Measurements from ENCODE around the gene PEPD.

Gene PEPD

DNA sequence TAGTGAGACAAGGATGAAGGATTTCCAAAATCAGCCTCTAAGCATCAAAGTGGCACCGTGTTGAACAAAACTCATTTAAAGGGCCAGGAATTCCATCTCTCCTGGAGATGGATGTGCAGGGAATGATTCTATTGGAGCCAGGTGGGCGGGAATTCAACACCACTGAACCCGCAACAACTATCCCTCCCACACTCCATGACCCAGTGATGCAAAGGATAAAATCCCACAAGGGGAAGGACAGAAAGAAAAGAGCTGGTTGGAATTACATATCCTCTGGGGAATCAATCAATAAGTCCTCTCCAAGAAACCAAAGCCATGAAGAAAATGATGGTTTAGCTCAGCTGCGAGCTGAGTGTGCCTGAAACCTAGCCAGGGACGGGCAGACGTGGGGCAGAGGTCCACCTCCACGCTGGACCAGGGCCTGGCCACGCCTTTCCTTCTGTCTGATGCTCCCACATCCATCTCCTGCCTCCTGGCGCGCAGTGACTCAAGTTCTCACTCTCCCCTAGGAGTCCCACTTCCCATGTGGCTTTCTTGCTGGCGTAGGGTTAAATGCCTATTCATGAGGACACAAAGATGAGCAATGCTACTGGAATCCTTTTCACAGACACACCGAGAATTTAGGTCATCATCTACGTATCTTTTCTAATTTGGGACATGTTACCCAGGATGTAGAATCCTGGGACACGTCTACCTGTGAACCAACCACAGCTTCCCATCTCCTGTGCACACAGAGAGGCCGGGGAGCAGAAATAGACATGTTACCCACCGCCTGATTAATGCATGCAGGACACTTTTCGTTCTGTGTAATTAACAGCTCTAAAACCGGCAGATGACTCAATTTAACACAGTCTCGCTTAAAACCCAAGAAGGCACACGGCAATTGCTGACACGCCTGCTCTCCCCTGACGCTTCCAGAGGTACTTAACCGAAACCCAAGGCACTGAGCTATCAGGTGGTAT, 48.6 kb downstream of the PEPD start:
- DNase-seq (ENCODE audit: low spot score) = peak; percentile 92

DNA sequence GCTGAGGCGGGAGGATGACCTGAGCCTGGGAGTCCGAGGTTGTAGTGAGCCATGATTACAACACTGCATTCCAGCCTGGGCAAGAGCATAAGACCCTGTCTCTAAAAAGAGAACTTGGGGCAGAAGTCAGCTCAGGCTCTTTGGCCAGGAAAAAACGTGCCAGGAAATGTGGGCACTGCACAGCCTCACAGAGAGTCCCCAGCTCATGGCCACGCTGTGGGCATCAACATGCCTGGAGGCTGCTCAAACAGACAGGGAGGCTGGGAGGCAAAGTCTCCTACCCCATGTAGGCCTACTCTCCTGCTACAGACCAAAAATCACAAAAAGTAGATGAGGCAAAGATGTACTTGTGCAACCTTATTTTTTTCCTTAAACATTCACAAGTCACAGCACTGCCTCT, 49.4 kb downstream of the PEPD start:
- DNase-seq (ENCODE audit: low spot score) = no peak

DNA sequence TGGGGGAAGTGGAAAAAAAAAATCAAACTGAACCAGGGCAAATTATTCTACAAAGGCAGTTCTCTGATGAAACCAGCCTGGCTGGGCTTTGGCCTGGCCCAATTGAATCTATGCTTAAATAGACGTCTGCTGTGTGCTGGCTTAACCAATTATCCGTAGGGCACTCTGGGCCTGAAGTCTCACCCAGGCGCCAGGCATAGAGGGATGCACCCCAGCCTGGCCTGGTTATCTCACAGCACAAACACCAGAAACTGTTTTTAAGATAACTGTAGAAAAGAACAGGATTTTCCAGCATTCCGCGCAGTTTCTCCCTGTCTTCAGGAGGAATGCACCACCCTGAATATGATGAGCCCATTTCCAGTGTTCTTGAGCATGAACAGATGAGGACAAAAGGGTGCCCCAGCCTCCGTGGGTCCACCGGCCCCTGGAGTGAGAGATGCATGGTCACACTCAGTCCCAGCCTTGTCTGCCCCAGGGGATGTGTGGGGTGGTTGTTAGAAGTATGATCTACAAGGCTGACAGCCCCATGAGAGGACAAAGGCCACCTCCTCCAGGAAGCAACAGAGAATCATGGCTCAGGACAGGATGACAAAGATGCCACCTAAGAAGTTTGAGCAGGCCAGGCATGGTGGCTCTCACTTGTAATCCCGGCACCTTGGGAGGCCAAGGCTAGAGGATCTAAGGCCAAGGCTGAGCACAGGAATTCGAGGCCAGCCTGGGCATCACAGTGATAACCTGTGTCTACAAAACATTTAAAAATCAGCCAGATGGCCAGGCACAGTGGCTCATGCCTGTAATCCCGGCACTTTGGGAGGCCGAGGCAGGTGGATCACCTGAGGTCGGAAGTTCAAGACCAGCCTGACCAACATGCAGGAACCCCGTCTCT, 50.2 kb downstream of the PEPD start:
- DNase-seq (ENCODE audit: low spot score) = no peak

DNA sequence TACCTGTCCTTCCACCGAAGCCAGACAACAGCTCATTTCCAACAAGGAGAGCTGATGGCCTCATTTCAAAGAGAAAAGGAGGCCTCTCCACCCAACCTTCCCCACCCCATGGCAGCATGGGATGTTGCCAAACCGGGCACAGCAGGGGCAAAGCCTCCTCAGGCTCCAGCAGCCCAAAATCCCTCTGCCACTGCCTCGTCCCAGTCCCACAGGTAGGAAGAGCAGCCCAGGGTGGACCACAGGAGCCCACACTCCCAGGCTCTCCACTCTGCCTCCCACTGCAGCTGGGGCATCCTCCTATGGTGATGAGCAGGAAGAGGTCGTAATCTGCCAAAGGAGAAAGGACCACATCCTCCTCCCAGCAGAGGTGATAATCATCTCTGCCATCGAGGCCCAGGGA, 50.9 kb downstream of the PEPD start:
- no peak for DNase-seq (ENCODE audit: low spot score)

DNA sequence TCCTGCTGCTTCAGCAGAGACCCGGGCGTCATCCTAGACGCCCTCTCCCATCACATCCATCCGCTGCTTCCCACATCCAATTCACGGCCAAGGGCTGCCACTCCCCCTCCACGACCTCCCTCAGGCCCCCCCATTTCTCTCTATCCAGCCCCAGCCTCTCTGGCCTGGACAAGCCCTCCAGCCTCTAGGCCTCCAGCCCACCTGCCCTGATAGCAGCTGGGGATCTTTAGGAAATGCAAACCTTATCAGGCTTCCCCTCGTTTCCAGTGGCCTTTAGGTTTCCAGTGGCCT, 51.6 kb downstream of the PEPD start:
- DNase-seq (ENCODE audit: low spot score) = no peak

DNA sequence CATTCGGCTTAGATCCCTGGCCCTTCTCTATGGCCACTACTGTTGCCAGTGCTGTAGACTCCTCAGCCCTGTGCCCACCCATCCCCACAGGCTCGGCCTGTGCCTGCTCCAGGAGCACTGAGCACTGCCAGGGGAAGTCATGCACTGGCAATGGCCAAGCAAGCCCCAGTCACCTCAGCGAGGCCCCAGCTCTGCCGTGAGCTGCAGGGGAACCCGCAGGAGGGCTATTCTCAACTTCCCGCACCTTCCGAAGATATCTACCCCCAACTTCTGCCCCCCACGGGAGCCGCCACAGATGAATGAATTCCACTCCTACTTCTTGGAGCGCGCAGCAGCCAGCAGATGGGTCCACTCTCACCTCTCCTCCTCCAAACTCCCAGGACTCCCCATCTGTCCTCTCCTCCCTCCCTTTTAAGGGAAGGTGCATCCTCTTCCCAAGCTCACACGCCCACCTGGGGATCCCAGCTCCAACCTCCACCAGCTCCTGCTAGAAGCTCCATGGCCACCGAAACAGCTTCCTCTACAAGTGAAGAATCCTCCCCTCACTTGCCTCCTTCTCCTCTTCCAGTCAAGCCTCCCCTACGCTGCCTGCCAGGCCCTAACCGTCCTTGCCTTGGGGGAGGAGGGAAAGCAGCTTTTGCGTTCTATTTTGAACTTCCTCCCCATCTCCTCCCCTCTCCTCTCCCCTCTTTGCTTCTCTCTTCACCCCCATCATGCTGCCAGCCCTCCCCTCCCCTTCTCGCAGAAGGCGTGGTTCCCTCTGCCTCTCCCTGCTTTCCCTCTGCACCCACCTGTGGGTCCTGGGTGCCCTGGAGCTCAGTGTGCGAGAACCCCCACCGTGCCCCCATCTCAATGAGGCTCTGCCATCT, 52.2 kb downstream of the PEPD start:
- DNase-seq (ENCODE audit: low spot score) = no peak

DNA sequence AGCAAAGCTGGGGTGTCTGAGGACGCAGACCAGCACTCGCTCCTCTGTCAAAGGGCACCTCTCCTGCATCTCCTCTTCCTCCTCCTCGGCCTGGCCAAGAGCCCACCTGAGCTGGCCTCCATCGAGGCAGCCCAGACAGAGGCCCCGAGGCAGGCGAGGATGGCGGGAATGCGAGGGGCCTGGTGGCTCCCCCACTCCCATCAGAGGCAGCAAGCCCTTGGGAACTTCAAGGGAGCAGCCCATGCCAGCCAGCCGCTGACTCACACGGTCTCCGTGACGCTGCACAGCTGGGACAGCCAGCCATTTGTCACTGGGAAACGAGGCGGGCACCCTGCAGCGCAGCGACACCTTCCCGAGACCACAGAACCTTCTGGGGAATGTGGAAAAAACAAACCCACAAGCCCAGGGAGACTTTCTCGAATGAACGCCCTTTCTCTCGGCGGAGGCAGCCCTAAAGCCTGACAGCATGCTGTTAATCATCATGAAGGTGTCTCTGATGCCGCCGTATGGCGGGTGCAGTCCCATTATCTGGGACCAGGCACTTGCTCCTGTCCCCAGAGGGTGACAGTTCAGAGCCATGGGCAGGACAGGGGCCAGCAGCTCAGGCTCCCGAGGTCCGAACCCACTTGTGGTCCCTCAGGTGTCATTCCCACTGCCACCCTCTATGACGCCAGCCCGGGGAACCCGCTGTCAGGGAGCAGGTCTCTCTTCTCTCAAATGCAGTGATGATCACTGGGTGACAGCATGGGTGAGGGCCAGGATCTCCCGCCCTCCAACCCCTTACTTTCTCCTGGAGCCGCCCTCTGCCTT, 53.0 kb downstream of the PEPD start:
- DNase-seq (ENCODE audit: low spot score) = peak; percentile 48

DNA sequence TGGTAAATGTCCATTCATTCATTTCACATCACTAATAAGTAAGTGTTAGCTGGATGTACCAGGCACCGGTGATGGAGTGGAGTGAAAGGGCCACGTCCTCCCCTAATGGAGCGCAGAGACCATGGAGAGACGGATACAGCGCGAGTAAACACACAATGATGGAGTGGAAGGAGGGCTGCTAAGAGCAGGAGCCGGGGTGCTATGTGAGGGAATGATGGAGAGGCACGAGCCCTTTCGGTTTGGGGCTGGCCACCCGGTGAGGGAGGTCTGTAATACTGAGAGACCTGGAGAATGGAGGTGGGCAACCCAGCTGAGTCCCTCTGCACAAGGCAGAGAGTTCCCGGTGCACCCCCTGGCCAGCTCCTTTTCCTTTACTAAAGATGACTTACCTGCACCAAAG, 53.7 kb downstream of the PEPD start:
- DNase-seq (ENCODE audit: low spot score) = no peak

DNA sequence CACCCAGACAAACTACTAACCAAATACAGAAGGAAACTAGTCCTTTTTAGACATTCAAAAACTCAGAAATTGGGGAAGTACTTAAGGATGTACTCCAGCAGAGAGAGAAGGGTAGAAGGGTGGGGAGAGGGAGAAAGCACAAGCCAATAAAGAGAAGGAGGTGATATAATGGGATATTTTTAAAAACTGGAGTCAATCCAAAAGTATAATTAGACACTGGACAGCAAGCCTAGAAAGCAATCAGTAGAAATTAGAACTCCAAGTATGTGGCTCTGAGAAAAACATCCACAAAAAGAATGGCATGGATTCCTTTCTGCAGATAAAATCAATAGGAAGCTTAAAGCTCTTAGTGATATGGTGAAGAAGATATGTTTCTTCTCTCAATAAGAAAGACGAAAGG, 55.8 kb downstream of the PEPD start:
- DNase-seq (ENCODE audit: low spot score) = no peak

DNA sequence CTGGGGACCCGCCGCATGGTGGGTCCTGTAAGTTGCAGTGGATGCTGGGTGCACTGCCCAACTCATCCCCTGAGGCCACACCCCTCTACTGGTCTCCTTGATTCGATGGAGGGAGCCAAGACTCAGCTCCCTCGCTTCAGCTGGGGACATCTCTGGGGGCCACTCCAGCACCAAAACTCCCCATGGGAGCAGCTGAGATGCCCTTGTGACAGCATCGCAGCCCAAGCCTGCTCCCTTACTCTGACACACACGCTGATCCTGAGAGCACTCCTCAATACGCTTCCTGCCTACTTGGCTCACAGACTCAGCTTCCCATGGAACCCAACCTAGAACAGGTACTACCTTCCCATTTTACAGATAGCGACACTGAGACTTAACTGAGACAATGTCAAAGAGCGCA, 56.2 kb downstream of the PEPD start:
- no peak for DNase-seq (ENCODE audit: low spot score)

DNA sequence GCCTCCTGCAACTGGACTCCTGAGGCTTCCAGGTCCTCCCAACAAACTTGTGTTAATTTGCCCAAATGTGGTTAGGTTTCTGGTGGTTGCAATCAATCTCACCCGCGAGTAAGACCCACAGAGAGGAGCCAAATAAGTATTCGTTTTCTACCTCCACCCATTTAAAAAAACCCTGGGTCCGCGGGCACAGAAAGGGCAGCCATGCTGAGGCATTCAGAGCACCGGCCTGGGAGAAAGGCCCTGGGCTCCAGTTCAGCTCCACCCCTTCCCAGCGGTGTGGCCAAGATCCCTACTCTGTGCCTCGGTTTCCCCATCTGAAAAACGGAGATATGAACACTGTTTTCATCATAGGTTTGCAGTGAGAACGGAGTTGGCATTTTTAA, 56.9 kb downstream of the PEPD start:
- DNase-seq (ENCODE audit: low spot score) = no peak

DNA sequence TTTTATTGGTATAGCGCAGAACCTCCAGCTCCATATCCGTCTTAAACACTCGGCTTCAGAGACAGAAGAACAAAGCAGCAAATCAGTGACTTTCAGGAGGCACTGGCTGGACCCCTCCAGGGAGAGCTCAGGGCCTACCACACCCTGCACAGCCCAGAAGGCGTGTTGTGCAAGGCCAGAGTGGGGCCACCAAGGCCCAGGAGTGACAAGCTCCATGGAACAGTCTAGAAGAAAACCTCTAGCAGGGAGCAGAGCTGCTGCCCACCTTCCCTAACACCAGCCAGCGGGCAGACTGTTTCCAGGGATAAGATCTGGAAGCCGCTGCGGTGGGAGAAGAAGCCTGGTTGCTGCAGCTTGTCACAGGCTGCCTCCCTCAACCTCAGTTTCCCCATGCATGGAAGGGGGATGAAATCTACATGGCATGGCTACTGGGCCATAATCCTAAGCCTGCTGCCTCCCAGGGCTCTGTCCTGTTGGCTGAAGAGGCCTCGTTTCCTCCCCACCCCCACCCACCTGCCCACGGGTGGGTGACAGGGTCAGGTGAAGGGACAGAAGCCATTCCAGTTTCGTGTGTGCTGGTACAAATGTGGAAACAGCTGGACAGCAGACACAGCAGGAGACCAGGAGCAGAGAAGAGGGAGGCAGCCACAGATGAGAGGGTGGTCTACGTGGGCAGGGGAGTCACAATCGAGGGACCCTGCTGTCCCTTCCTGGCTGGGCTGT, 57.4 kb downstream of the PEPD start:
- no peak for DNase-seq (ENCODE audit: low spot score)

DNA sequence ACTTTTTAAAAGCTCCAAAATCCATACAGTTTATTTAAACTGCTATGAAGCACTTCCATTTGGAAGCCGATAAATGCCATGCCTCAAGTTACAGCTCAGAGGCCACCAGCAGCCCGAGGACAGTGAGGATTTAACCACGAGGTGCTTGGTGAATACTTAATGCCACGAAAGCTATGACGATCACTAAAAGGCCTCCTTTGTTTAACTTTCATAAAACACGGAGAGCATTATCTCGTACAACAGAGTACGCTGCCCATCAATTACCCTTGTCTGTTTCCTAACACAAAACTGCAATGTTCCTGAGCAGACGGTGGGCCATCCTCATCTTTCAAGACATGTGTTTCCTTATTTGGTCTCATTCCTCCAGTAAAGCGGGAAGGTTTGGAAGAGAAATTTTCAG, 58.4 kb downstream of the PEPD start:
- no peak for DNase-seq (ENCODE audit: low spot score)

DNA sequence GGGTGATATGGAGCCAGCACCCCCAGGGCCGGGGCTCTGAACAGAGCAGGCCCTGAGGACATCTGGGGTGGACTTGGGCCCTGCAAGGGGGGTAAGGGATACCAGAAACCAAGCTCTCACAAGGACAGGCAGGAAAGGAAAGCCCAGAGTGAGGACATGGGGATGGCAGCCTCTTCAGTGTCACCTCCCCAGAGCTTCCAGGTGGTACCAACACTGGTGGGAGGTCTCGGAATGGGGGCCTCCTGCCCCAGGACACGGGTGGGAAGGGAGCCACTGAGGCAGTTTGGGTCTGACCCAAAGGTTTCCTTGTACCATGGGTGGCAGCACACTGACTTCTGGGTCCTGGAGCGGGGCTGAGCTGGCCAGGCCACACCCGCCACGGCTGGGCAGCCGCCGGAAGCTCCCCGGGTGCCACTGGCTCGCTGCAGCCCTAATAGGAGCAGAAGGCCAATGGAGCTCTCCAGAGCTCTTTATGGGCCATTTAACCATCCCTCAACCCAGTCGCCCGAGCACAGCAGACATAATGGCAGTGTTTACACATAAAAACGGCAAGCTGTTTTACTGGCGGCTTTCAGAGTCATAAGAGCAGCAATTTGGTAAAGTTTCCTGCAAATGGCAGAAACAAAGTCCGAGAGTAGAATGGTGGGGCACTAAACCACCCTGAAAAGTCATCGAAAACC, 59.3 kb downstream of the PEPD start:
- no peak for DNase-seq (ENCODE audit: low spot score)

DNA sequence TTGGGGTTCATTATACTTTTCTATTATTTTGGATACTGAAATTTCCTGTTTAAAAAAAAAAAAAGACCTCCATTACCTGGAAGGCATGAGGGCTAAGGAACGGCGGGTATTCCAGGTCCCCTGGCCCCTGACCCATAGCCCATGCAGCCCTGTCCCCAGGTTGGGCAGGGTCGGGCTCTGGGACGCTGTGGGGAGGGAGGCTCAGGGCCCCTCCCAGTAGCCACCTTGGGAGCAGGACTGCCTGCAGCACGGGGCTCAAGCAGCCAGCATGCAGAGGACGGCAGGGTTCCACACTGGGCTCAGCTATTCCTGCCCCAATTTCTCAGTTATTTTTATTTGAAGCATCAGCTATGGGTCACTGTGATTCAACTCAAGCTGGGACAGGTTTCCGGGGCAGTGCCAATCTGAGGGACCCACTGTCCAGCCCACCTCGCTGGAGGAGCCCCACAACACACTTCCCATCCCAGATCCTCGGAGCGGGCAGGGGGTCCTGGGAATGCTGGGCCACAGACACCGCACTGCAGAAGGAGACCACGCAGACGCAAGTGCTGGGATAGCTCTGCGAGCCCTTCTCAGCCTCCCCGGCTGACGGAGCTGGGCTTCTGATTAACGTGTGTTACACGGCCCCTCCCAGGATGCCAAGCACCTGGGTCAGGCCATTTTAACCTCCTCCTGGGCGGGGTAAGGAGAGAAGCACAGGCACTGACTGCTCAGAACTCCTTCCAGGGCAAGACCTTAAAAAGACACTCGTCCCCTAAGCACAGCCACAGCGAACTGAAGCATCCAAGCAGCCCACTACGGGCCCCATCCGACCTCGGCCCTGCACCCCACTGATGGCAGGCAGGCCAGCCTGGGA, 60.1 kb downstream of the PEPD start:
- no peak for DNase-seq (ENCODE audit: low spot score)

DNA sequence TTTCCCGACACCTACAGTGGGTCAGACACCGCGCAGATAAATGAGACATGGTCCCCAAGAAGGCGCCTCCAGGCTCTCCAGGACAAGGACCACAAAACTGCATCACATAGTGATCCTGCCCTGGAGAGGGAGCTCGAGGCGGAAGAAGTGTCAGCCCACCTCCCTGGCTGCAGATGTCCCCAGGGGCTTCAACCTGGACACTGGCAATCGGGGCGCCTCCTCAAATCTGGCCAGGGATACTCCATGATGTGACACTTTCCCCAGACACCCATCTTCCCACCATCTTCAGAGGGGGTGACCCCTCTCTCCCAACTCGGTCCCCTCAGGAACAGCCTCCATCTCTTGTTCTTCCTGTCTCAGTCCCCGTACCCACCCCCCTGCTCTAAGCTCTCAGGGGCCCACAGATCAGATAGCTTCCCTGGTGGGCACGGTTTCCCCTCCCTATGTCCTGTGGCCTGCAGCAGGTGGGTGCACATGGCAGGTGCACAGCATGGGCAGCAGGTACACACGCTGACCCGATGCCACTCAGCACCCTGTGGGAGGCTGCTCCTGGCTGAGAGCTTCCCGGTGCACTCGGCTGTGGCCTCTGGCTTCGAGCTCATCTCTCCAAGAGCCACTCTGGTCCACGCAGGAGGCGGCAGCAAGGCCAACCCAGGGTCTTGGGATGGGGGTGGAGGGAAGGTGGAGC, 61.2 kb downstream of the PEPD start:
- DNase-seq (ENCODE audit: low spot score) = no peak

DNA sequence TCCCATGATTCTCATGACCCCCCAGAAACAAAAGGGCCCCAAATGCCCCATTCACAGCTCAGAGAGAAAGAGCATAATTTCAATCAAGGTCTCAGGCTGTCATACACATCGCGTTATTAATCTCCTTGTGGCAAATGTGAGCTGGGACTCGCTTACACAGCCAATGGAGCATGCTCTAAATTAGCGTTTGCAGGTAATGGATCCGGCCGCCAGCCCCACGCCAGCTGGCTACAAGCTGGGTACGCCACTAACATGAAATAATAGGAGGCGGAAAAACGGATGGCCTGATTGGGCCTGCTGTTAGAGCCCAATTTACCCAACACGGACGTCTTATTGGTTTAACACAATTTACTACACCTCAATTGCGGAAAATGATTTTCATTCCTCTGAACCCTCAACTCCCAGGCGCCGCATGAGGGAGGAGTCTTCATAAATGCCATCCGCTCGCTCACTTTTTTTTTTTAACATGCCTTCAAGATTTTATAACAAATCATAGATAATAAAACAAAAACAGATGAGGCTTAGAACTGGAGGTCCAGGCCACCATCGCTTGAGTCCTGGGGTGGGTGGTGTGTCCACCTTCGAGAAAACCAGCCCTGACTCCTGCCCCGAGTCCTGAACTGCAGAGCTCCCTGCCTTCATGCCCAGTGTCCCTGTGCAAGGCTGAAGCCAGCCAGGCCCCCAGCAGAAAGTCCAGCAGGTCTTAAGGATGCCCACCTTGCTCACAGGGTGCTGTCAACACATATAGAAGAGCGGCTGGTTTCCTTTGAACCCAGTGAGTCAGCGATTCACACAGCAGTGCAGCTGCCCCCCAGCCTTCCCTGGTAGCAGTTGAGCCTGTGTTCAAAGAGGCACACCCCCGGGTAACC, 62.1 kb downstream of the PEPD start:
- no peak for DNase-seq (ENCODE audit: low spot score)

DNA sequence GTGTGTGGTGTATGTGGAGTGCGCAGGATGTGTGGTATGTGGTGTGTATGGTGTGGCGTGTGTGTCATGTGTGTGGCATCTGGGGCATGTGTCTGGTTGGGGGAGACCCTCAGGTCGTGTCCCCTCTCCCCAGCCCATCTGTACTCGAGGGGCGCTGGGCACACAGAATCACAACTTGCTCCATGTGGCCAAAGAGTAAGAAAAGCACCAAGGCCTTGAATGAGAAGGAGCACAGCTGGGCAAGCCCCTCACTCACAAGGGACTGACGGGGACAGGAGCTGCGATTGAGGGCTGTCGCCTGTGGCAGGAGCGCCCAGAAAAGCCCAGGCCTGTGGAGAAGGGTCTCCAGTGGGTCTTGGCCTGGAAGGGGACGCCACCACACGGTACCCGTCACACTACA, 62.8 kb downstream of the PEPD start:
- DNase-seq (ENCODE audit: low spot score) = no peak

All from AG08395 (cell line).